Gastrocnemius medialis (tissue), 4 donors: ENCODE results near the gene ATP1B1.

ENCODE experiments used
- POLR2A ChIP-seq, 2 donors: fragments of 450-650 bp; IDR thresholded peaks; one replicate each; pipeline ENCODE4 v1.6.1; 2017; ENCODE audit warnings: antibody characterized with exemption in 2 of 2, mild to moderate bottlenecking in 2 of 2, moderate library complexity in 2 of 2
- TF ChIP-seq, protein P1 (sequence below), 5 experiments: fragments of 450-650 bp in 3 of 5; fragments of 200-600 bp in 2 of 5; sonication (generic) in 2 of 5; IDR thresholded peaks in 4 of 5; conservative IDR thresholded peaks in 1 of 5; 1 replicate in 4 of 5; 2 replicates in 1 of 5; pipeline ENCODE4 v1.5.1; 2016 to 2019; ENCODE audit warnings: antibody characterized with exemption in 5 of 5, mild to moderate bottlenecking in 3 of 5, moderate library complexity in 3 of 5

DNA sequence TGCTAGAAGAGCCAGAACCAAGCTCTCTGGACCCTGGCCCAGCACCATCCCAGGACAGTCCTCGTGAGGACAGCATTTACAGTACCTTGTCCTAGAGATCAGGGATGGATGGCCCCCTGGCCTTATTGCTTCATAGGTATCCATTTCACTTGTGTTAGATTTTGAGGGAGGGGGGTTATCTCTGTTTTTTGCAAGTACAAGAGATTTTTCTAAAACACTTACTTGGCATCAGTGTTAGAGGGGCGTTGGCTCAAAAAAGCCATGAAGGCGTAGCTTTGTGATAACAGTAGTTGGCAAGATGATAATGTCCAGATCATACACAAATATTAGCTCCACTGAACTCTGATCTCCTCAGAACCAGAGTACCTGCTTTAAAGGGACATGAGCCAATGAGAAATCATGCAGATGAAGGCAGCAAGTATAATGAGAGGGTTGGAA, 5.8 kb upstream of the ATP1B1 start:
- no peak for TF ChIP-seq POLR2A (IDR thresholded peaks at IDR 0.05)
- TF ChIP-seq, protein P1, sequence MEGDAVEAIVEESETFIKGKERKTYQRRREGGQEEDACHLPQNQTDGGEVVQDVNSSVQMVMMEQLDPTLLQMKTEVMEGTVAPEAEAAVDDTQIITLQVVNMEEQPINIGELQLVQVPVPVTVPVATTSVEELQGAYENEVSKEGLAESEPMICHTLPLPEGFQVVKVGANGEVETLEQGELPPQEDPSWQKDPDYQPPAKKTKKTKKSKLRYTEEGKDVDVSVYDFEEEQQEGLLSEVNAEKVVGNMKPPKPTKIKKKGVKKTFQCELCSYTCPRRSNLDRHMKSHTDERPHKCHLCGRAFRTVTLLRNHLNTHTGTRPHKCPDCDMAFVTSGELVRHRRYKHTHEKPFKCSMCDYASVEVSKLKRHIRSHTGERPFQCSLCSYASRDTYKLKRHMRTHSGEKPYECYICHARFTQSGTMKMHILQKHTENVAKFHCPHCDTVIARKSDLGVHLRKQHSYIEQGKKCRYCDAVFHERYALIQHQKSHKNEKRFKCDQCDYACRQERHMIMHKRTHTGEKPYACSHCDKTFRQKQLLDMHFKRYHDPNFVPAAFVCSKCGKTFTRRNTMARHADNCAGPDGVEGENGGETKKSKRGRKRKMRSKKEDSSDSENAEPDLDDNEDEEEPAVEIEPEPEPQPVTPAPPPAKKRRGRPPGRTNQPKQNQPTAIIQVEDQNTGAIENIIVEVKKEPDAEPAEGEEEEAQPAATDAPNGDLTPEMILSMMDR (IDR thresholded peaks at IDR 0.05 in 4 of 5, conservative IDR thresholded peaks at IDR 0.05 in 1 of 5): no peak
